ENCODE results near the gene SCART1. TPM values are rescaled to one million over a fixed set of nuclear protein-coding genes. Genes with fewer than 3 reads are reported as not detected.

The SCART1 gene
- total and polyA plus RNA-seq, 2 of the 4 experiments (the other 2 are of a cell fraction), result 0.54 to 2.1 TPM

DNA sequence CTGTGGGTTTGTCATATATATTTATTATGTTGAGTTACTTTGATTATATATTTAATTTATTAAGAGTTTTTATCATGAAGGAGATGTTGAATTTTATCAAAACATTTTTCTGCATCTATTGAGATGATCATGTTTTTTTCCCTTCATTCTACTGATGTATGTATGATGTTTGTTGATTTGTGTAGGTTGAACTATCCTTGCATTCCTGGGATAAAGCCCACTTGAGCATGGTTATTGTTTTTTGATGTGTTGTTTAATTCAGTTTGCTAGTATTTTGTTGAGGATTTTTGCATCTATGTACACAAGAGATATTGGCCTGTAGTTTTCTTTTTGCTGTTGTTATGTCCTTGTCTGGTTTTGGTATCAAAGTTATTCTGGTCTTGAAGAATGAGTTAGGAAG, 31.1 kb downstream of the SCART1 start:
- BruUV-seq (replicated peaks), result no TSS peak
- Histone ChIP-seq H3K56ac (ENCODE audit: extremely low read depth, insufficient read depth, low read length) (no peak overlapping the region), H2BK20ac (ENCODE audit: low read depth, low read length) (no peak overlapping the region), H3K4me1 (ENCODE audit: control insufficient read depth, insufficient read depth, low read length) (no peaks in the 10 kb centered on the region), H2BK120ac (ENCODE audit: low read depth, low read length) (no peak overlapping the region), H2AK5ac (ENCODE audit: low read depth, low read length) (no peak overlapping the region), H2BK5ac (ENCODE audit: low read depth, low read length, poor library complexity, severe bottlenecking) (no peak overlapping the region), H3K36me3 (ENCODE audit: control insufficient read depth, insufficient read depth, low read length) (no peaks in the 10 kb centered on the region), H3K18ac (ENCODE audit: low read depth, low read length) (no peak overlapping the region), H2AK9ac (replicated peaks; ENCODE audit: low read depth, low read length, poor library complexity) (no peak overlapping the region), H3K23ac (ENCODE audit: low read depth, low read length) (no peak overlapping the region), H3K79me1 (ENCODE audit: low read depth in 1 of 2, low read length in 2 of 2) (no peaks in the 10 kb centered on the region), H4K91ac (ENCODE audit: insufficient read depth, low read depth, low read length) (no peak overlapping the region), H3K4ac (ENCODE audit: low read depth, low read length) (no peak overlapping the region), H3K9me1 (ENCODE audit: insufficient read depth, low read length) (no peaks in the 10 kb centered on the region), H4K8ac (ENCODE audit: low read depth in 2 of 2, low read length in 2 of 2) (no peak overlapping the region), H3K14ac (replicated peaks; ENCODE audit: low read depth, low read length) (no peak overlapping the region), H3K9ac (ENCODE audit: low read depth, low read length) (no peak overlapping the region), H4K20me1 (ENCODE audit: insufficient read depth, low read length) (no peaks in the 10 kb centered on the region), H3K27ac (ENCODE audit: insufficient read depth, low read length) (no peak overlapping the region), H2AFZ (replicated peaks; ENCODE audit: low read length, poor library complexity) (no peak overlapping the region), H3K27me3 (ENCODE audit: control insufficient read depth, insufficient read depth, low read length) (no peaks in the 10 kb centered on the region), H3K4me2 (ENCODE audit: low read depth, low read length) (no peak overlapping the region), H4K5ac (ENCODE audit: low read depth, low read length) (no peak overlapping the region), H3K9me3 (ENCODE audit: control insufficient read depth, insufficient read depth, low read length) (0 out of 2 replicates have a peak, but pooled peaks cover 3% of the 10 kb centered on the region), H2BK15ac (ENCODE audit: low read depth, low read length) (no peak overlapping the region), H3K4me3 (ENCODE audit: insufficient read depth, low read depth, low read length) (no peak overlapping the region)
- TF ChIP-seq MAFK (IDR thresholded peaks at IDR 0.05; ENCODE audit: low read depth, low read length), result no peak
- no peak for TF ChIP-seq NFE2L2 (IDR thresholded peaks at IDR 0.05; ENCODE audit: low read depth, low read length)
- TF ChIP-seq MXI1 (IDR thresholded peaks at IDR 0.05; ENCODE audit: borderline replicate concordance, low read depth, low read length), result no peak
- no peak for TF ChIP-seq CHD1 (IDR thresholded peaks at IDR 0.05; ENCODE audit: low read depth, low read length)
- TF ChIP-seq POLR2A (IDR thresholded peaks at IDR 0.05; ENCODE audit: low read depth, low read length), result no peak
- no peak for TF ChIP-seq SMC3 (IDR thresholded peaks at IDR 0.05; ENCODE audit: low read depth, low read length)
- TF ChIP-seq CEBPB (IDR thresholded peaks at IDR 0.05; ENCODE audit: low read depth, low read length), result no peak
- TF ChIP-seq FOS (IDR thresholded peaks at IDR 0.05; ENCODE audit: low read depth, low read length), result no peak
- TF ChIP-seq RAD21 (IDR thresholded peaks at IDR 0.05; ENCODE audit: low read length), result no peak
- no peak for TF ChIP-seq BHLHE40 (IDR thresholded peaks at IDR 0.05; ENCODE audit: low read depth, low read length)
- TF ChIP-seq, protein P1, sequence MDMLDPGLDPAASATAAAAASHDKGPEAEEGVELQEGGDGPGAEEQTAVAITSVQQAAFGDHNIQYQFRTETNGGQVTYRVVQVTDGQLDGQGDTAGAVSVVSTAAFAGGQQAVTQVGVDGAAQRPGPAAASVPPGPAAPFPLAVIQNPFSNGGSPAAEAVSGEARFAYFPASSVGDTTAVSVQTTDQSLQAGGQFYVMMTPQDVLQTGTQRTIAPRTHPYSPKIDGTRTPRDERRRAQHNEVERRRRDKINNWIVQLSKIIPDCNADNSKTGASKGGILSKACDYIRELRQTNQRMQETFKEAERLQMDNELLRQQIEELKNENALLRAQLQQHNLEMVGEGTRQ (IDR thresholded peaks at IDR 0.05; ENCODE audit: low read depth, low read length), result no peak
- no peak for TF ChIP-seq MAZ (IDR thresholded peaks at IDR 0.05; ENCODE audit: borderline replicate concordance, low read depth, low read length)
- no peak for TF ChIP-seq RCOR1 (IDR thresholded peaks at IDR 0.05; ENCODE audit: insufficient replicate concordance, low read length)
- TF ChIP-seq, protein P2, sequence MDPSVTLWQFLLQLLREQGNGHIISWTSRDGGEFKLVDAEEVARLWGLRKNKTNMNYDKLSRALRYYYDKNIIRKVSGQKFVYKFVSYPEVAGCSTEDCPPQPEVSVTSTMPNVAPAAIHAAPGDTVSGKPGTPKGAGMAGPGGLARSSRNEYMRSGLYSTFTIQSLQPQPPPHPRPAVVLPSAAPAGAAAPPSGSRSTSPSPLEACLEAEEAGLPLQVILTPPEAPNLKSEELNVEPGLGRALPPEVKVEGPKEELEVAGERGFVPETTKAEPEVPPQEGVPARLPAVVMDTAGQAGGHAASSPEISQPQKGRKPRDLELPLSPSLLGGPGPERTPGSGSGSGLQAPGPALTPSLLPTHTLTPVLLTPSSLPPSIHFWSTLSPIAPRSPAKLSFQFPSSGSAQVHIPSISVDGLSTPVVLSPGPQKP (IDR thresholded peaks at IDR 0.05; ENCODE audit: borderline replicate concordance, low read depth, low read length), result no peak
- no peak for TF ChIP-seq RFX5 (IDR thresholded peaks at IDR 0.05; ENCODE audit: low read depth, low read length)
- TF ChIP-seq, protein P3, sequence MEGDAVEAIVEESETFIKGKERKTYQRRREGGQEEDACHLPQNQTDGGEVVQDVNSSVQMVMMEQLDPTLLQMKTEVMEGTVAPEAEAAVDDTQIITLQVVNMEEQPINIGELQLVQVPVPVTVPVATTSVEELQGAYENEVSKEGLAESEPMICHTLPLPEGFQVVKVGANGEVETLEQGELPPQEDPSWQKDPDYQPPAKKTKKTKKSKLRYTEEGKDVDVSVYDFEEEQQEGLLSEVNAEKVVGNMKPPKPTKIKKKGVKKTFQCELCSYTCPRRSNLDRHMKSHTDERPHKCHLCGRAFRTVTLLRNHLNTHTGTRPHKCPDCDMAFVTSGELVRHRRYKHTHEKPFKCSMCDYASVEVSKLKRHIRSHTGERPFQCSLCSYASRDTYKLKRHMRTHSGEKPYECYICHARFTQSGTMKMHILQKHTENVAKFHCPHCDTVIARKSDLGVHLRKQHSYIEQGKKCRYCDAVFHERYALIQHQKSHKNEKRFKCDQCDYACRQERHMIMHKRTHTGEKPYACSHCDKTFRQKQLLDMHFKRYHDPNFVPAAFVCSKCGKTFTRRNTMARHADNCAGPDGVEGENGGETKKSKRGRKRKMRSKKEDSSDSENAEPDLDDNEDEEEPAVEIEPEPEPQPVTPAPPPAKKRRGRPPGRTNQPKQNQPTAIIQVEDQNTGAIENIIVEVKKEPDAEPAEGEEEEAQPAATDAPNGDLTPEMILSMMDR (conservative IDR thresholded peaks at IDR 0.05; ENCODE audit: low read depth, low read length), result no peak
- DNase-seq (no peak), ATAC-seq (ENCODE audit: low read depth) (no peak)
- POLR2A ChIA-PET (ENCODE audit: unreplicated experiment), result no interaction called here
- in situ Hi-C loops (cut with MboI; ENCODE audit: low sequenced_read_pairs) (no loop called here), intact Hi-C loops (cut with micrococcal nuclease) (no loop called here), dilution Hi-C loops (cut with HindIII; ENCODE audit: low sequenced_read_pairs, unreplicated experiment) (no loop called here)
- CTCF ChIA-PET, result no interaction called here
